WI38 (cell line): ENCODE measurements around the gene HIGD2B.
"Not testable (repeated sequence)": the region's sequence is repeated elsewhere in the genome, so short reads cannot be mapped to it uniquely, and the experiment has no call there.

Experiments
- H3K4me3 ChIP-seq: 2 replicates; pipeline ENCODE4 v1.5.1; 2011; ENCODE audit warnings: low read depth, mild to moderate bottlenecking, control low read depth, low read length
- CTCF ChIP-seq: IDR thresholded peaks from 2 replicates; pipeline ENCODE4 v1.5.1; 2012; ENCODE audit warnings: low read depth, mild to moderate bottlenecking, control low read depth, low read length

HIGD2B gene

GRCh38 chr15:72671525-72671924 is 14.5 kb downstream of the HIGD2B start:
- no peak overlapping the region for H3K4me3 ChIP-seq
- no peak for TF ChIP-seq CTCF

- H3K4me3 ChIP-seq: not testable (repeated sequence)
- TF ChIP-seq CTCF: peak; percentile 86
Observed at GRCh38 chr15:72670656-72671352, 15.2 kb downstream of the HIGD2B start.

- not testable (repeated sequence) for H3K4me3 ChIP-seq
Observed at GRCh38 chr15:72669803-72670202, 16.2 kb downstream of the HIGD2B start.

- not testable (repeated sequence) for H3K4me3 ChIP-seq
Observed at GRCh38 chr15:72665706-72666105, 20.3 kb downstream of the HIGD2B start.

- not testable (repeated sequence) for H3K4me3 ChIP-seq
Observed at GRCh38 chr15:72663931-72664330, 22.1 kb downstream of the HIGD2B start.

GRCh38 chr15:72661081-72661480 is 24.9 kb downstream of the HIGD2B start:
- H3K4me3 ChIP-seq: not testable (repeated sequence)

- H3K4me3 ChIP-seq: not testable (repeated sequence)
Observed at GRCh38 chr15:72656014-72656413, 30.0 kb downstream of the HIGD2B start.

- H3K4me3 ChIP-seq: not testable (repeated sequence)
Observed at GRCh38 chr15:72654397-72654796, 31.6 kb downstream of the HIGD2B start, which contains the start of gene GOLGA6B. GOLGA6B (plus strand) TSS chr15:72654697; CDS start chr15:72654738, 41 bp downstream.

- H3K4me3 ChIP-seq: not testable (repeated sequence)
Observed at GRCh38 chr15:72648631-72649253, 37.2 kb downstream of the HIGD2B start.

GRCh38 chr15:72642271-72642670 is 43.7 kb downstream of the HIGD2B start:
- not testable (repeated sequence) for H3K4me3 ChIP-seq

GRCh38 chr15:72639759-72640483 is 46.1 kb downstream of the HIGD2B start:
- not testable (repeated sequence) for H3K4me3 ChIP-seq

GRCh38 chr15:72636519-72637282 is 49.3 kb downstream of the HIGD2B start:
- H3K4me3 ChIP-seq: peak overlapping the region; percentile 21; the same call in 1 of the 2 replicates

- H3K4me3 ChIP-seq: not testable (repeated sequence)
Observed at GRCh38 chr15:72629068-72629570, 56.9 kb downstream of the HIGD2B start.

- not testable (repeated sequence) for H3K4me3 ChIP-seq
Observed at GRCh38 chr15:72628249-72629067, 57.5 kb downstream of the HIGD2B start.

- H3K4me3 ChIP-seq: not testable (repeated sequence)
Observed at GRCh38 chr15:72626153-72626552, 59.8 kb downstream of the HIGD2B start.
